Germinal center (tissue), 1 donor: ENCODE measurements around the gene CBLL2.
"Not testable (repeated sequence)": the region's sequence is repeated elsewhere in the genome, so short reads cannot be mapped to it uniquely, and the experiment has no call there.

ENCODE experiments used
- DNase-seq: peaks from one replicate; pipeline ENCODE4 v3.0.0; 2012; ENCODE audit warnings: mixed read lengths, low spot score

The CBLL2 gene, protein sequence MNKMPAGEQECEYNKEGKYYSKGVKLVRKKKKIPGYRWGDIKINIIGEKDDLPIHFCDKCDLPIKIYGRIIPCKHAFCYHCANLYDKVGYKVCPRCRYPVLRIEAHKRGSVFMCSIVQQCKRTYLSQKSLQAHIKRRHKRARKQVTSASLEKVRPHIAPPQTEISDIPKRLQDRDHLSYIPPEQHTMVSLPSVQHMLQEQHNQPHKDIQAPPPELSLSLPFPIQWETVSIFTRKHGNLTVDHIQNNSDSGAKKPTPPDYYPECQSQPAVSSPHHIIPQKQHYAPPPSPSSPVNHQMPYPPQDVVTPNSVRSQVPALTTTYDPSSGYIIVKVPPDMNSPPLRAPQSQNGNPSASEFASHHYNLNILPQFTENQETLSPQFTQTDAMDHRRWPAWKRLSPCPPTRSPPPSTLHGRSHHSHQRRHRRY

DNA sequence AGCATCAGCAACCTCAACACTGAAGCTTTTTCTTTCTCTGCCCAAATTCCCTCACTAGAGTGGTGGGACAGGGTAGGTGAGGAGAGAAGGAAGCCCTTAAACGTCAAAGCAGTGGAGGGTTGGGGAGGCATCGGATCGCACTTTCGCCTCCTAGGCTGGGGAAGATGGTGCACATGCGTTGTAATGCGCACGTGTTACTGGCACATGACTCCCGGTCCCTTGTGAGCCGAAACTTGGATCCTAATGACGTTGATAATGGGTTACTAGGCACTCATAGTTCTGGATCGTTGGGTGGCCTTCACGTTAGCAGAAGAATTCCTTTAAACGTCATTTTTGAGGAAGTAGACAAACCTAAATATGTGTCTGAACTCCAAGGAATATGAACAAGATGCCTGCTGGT, at the start of gene CBLL2:
CBLL2 (plus strand) TSS at position 301 of the 400 bp plus-strand sequence; CDS start at position 380, 79 bp downstream.
- no peak for DNase-seq

GRCh38 chrX:22234380-22234779, 38.3 kb upstream of the CBLL2 start:
- no peak for DNase-seq

DNA sequence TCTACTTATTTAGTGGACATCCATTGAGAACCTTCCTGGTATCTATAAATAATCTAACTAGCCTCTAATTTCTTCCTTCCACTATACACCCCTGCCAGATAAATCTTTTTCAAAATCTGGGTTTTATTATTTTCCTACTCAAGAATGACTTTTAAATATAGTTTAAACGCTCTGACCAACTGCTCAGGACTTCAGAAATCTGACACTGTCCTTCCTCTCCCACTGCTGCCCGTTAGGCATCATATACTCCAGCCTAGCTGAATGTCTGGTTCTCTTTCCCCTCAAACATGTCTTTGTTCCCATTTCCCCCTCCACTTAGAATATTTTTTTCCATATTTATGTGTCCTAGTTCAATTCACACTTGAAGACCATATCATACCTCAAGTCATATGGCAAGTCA, 35.2 kb upstream of the CBLL2 start:
- DNase-seq = no peak

GRCh38 chrX:22246620-22247019, 26.1 kb upstream of the CBLL2 start:
- no peak for DNase-seq

- DNase-seq = no peak
Measured at GRCh38 chrX:22247169-22247568, 25.5 kb upstream of the CBLL2 start.

DNA sequence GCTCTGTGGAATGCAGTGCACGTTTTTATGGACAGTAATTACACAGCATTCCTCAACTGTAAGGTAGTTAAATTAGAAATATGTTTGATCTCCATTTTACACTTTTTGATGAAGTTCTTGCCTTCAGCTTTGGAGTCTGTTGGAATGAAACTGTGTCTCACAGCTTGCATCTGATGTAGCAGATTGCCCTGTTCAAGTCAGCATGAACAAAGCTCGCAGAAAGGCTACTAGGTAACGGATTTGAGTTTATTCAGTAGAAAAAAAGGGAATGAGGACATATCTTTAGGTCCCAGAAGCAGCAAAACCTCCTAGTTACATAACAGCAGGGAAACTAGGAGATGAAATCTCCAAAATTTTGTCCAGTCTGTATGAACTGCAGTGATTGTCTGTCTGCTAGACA, 24.3 kb upstream of the CBLL2 start:
- DNase-seq = no peak

GRCh38 chrX:22249371-22249770, 23.3 kb upstream of the CBLL2 start:
- no peak for DNase-seq

- no peak for DNase-seq
Measured at GRCh38 chrX:22268706-22269105, 4.0 kb upstream of the CBLL2 start.

DNA sequence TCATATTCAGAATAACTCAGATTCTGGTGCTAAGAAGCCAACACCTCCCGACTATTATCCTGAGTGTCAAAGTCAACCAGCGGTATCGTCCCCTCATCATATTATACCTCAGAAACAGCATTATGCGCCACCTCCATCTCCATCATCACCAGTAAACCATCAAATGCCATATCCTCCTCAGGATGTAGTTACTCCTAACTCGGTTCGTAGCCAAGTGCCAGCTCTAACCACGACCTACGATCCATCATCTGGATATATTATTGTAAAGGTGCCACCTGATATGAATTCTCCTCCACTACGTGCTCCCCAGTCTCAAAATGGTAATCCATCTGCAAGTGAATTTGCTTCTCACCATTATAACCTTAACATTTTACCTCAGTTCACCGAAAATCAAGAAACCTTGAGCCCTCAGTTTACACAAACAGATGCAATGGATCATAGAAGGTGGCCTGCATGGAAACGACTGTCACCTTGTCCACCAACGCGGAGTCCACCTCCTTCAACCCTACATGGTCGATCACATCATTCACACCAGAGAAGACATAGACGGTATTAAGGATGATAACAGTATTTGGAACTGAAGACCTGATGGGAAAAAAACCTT, 1.1 kb downstream of the CBLL2 start:
- no peak for DNase-seq

DNA sequence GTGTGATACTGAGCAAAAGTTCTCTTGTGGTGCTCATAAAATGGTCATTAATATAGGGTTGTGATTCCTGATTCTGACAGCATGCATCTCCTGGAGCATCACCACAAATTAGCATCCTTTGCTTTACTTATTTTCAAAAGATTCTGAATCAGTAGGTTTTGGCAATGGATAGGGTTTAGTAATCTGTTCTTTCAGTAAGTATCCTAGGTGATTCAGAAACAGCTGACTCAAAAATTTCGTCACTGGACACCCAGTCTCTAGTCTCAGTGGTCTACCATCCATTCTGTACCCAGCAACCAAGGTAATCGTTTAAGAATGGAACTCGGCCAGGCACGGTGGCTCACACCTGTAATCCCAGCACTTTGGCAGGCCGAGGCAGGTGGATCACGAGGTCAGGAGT, 4.1 kb downstream of the CBLL2 start:
- DNase-seq = no peak

- no peak for DNase-seq
Measured at GRCh38 chrX:22278375-22278774, 5.7 kb downstream of the CBLL2 start.

DNA sequence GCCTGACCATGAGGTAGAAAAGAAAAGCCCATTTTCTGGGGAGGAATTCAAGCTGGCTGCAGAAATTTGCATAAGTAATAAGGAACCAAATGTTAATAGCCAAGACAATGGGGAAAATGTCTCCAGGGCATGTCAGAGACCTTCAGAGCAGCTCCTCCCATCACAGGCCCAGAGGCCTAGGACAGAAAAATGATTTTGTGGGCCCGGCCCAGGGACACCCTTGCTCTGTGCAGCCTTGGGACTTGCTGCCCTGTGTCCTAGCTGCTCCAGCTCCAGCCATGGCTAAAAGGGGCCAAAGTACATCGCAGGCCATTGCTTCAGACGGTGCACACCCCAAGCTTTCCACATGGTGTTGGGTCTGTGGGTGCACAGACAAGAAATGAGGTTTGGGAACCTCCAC, 16.5 kb downstream of the CBLL2 start:
- DNase-seq = not testable (repeated sequence)

DNA sequence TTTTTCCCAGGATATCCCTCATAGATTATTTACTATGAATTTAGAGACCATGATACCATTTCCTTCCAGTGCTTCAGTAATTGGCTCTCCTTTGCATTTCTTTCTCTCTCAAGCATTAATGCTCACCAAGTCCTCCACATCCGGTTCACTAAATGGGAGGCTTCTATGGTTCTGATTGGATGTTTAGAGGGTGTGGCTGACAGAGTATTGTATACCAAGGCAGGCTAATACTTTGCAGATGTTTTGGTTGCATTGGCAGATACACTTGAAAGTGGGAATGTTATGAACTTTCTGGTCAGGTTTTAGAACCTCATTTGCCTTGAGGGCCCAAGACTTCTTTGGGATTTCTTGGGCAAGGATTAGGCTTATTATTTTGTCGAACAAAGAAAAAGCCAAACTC, 24.2 kb downstream of the CBLL2 start:
- DNase-seq = no peak

DNA sequence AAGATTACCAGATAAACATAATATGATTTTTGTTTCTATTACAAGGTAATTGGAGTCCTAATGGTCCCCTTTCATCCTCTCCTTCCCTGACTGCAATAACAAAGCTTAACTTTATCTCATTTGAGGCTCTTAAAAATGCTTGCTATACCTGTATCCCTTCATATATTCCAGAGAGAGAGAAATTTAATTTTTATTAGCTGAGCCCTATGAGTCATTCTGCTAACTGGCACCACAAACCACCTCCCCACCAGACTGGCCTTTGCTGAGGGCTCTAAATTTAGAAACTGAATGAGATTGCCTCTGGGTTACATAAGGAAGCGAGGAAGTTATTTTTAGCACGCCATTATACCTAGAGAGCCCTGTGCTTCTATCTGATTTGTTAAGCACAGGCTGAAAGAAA, 27.4 kb downstream of the CBLL2 start:
- no peak for DNase-seq

DNA sequence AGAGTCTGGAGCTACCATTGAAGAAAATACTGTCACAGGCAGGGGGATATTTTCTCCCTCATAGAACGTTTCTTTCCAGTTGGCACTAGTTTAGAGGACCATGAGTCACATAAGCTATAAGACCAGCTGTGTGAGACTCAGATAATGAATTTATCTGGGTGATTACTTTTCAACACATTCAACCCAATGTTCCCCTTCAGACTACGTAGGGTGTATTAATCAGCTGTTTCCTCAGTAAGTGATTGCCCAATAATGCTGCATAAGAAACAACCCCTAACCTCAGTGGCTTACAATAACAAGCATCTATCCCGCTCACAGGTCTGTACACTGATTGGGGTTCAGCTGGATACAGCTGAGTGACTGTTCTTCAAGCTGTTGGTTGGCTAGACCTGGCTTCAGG, 38.1 kb downstream of the CBLL2 start:
- DNase-seq = no peak

- DNase-seq = no peak
Measured at GRCh38 chrX:22313766-22314165, 41.1 kb downstream of the CBLL2 start.

DNA sequence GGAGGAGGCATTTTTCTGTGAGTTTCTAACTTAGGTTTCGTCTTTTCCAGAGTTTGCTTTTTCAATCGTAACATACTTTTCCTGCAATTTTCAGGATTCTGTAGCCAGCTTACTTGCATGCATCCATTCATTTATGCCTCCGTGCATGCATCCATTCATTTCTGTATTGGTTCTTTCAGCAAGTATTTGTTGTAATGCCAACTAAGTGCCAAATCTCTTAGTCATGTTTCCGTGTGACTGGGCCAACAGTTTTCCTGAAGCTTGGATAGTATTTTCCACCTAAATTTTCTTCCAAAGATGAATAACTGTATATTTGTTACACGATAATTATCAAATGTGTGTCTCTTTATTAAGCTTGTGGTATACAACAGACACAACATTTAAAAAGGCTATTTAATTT, 41.5 kb downstream of the CBLL2 start:
- DNase-seq = no peak

GRCh38 chrX:22314692-22315091, 42.0 kb downstream of the CBLL2 start:
- DNase-seq = no peak

- DNase-seq = no peak
Measured at GRCh38 chrX:22315151-22315550, 42.4 kb downstream of the CBLL2 start.

DNA sequence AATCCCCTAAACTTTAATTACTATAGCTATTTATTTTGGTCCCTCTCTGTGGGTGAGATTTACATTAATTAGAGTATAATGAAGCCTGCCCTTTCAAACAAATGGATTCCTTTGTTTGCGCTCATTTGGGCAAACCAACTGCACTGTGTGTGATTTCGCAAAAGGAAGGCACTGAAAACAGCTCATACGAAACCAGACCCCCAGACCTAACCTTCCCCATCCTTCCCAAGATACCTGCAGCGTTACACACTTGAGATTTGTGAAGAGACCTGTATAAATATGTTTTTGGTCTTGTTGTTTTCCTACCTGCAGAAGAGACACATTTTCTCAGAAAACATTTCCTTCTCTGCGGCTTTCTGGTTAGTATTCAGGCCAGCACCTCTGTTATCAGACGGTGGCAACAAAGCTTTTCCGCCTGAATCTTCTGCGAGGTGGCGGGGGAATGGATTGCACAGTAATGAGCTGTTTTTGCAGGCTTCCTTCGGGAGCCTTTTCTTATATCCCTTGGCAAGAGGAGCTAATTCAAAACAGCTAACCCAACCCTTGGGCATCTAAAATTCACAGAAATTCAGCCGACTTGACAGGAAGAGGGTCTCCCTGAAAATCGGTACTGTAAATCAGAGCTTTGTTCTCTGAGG, 47.6 kb downstream of the CBLL2 start:
- no peak for DNase-seq

DNA sequence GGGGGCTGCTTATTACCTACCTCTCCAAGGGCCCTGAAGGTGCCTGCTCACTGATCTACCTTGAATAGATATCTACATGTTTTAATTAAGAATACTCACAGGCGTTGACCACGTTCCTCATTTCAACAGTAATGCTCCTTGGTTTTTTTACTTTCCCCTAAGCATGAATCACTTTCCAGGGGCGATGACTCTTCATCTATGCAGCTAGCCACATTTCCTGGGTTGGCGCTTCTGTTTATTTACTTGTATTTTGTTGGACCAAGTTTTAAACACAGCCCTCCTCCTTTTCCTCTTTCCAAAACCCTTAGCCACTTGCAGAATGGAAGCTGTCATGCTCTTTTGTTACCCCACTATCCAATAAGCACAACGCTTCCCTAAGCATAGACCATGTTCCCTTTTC, 50.8 kb downstream of the CBLL2 start:
- DNase-seq = no peak
